ENCODE data around the gene SMYD3.

Gene SMYD3

GRCh38 chr1:246157516-246157915 lies 349.6 kb downstream of the SMYD3 start:
- H3K9me3 Mint-ChIP-seq: no peaks in the 10 kb centered on the region
- no peaks in the 10 kb centered on the region for H3K4me1 Mint-ChIP-seq
- no peaks in the 10 kb centered on the region for H3K27me3 Mint-ChIP-seq
- H3K36me3 Mint-ChIP-seq: no peaks in the 10 kb centered on the region
- no peak overlapping the region for H3K27ac Mint-ChIP-seq
- DNase-seq: no peak
- CTCF ChIA-PET: interaction anchor here (1.3 kb wide), 1 partner anchor 24 kb away, joined by 4 read pairs; no protein-coding TSS in a partner anchor
- no peak overlapping the region for H3K4me3 Mint-ChIP-seq

GRCh38 chr1:246156847-246157246 lies 350.2 kb downstream of the SMYD3 start:
- Mint-ChIP-seq H3K4me3 (no peak overlapping the region), H3K27me3 (no peaks in the 10 kb centered on the region), H3K4me1 (no peaks in the 10 kb centered on the region), H3K27ac (no peak overlapping the region), H3K9me3 (no peaks in the 10 kb centered on the region), H3K36me3 (no peaks in the 10 kb centered on the region)
- CTCF ChIA-PET: interaction anchor here (1.3 kb wide), 1 partner anchor 23 kb away, joined by 4 read pairs; no protein-coding TSS in a partner anchor
- DNase-seq: no peak

- no peaks in the 10 kb centered on the region for H3K9me3 Mint-ChIP-seq
- CTCF ChIA-PET: no interaction called here
- no peak overlapping the region for H3K4me3 Mint-ChIP-seq
- no peaks in the 10 kb centered on the region for H3K27me3 Mint-ChIP-seq
- peaks cover 2% of the 10 kb centered on the region for H3K36me3 Mint-ChIP-seq
- H3K27ac Mint-ChIP-seq: no peak overlapping the region
- no peaks in the 10 kb centered on the region for H3K4me1 Mint-ChIP-seq
- DNase-seq: no peak
Observed at GRCh38 chr1:246155923-246156322, 351.2 kb downstream of the SMYD3 start.

- H3K36me3 Mint-ChIP-seq: peaks cover 2% of the 10 kb centered on the region
- CTCF ChIA-PET: no interaction called here
- no peak for DNase-seq
- no peak overlapping the region for H3K27ac Mint-ChIP-seq
- peaks cover under 1% of the 10 kb centered on the region for H3K9me3 Mint-ChIP-seq
- H3K4me3 Mint-ChIP-seq: no peak overlapping the region
- H3K27me3 Mint-ChIP-seq: no peaks in the 10 kb centered on the region
- H3K4me1 Mint-ChIP-seq: no peaks in the 10 kb centered on the region
Observed at GRCh38 chr1:246153796-246154212, 353.3 kb downstream of the SMYD3 start.

- no peak for DNase-seq
- Mint-ChIP-seq H3K4me1 (no peaks in the 10 kb centered on the region), H3K36me3 (peaks cover 2% of the 10 kb centered on the region), H3K4me3 (no peak overlapping the region), H3K27ac (no peak overlapping the region), H3K9me3 (peaks cover 5% of the 10 kb centered on the region), H3K27me3 (no peaks in the 10 kb centered on the region)
- CTCF ChIA-PET: no interaction called here
Observed at GRCh38 chr1:246152986-246153431, 354.1 kb downstream of the SMYD3 start.

GRCh38 chr1:246151796-246152434 lies 355.2 kb downstream of the SMYD3 start:
- peaks cover 2% of the 10 kb centered on the region for H3K36me3 Mint-ChIP-seq
- CTCF ChIA-PET: interaction anchor here (0.6 kb wide), 1 partner anchor 1398 kb away, joined by 3 read pairs; no protein-coding TSS in a partner anchor
- H3K27me3 Mint-ChIP-seq: no peaks in the 10 kb centered on the region
- no peak for DNase-seq
- peaks cover 5% of the 10 kb centered on the region for H3K9me3 Mint-ChIP-seq
- no peak overlapping the region for H3K27ac Mint-ChIP-seq
- no peaks in the 10 kb centered on the region for H3K4me1 Mint-ChIP-seq
- no peak overlapping the region for H3K4me3 Mint-ChIP-seq

- no peak overlapping the region for H3K4me3 Mint-ChIP-seq
- DNase-seq: no peak
- H3K27me3 Mint-ChIP-seq: no peaks in the 10 kb centered on the region
- H3K36me3 Mint-ChIP-seq: peaks cover 5% of the 10 kb centered on the region
- H3K27ac Mint-ChIP-seq: no peak overlapping the region
- CTCF ChIA-PET: no interaction called here
- H3K4me1 Mint-ChIP-seq: no peaks in the 10 kb centered on the region
- peaks cover 8% of the 10 kb centered on the region for H3K9me3 Mint-ChIP-seq
Observed at GRCh38 chr1:246149543-246149942, 357.5 kb downstream of the SMYD3 start.

GRCh38 chr1:246147524-246148461 lies 359.3 kb downstream of the SMYD3 start:
- no peak for DNase-seq
- Mint-ChIP-seq H3K9me3 (peaks cover 8% of the 10 kb centered on the region), H3K27ac (no peak overlapping the region), H3K4me1 (no peaks in the 10 kb centered on the region), H3K4me3 (no peak overlapping the region), H3K36me3 (peaks cover 5% of the 10 kb centered on the region), H3K27me3 (no peaks in the 10 kb centered on the region)
- CTCF ChIA-PET: no interaction called here

- CTCF ChIA-PET: no interaction called here
- Mint-ChIP-seq H3K27ac (no peak overlapping the region), H3K4me3 (no peak overlapping the region), H3K36me3 (peaks cover 5% of the 10 kb centered on the region), H3K27me3 (no peaks in the 10 kb centered on the region), H3K4me1 (no peaks in the 10 kb centered on the region), H3K9me3 (peaks cover 8% of the 10 kb centered on the region)
- DNase-seq: no peak
Observed at GRCh38 chr1:246146804-246147523, 360.1 kb downstream of the SMYD3 start.

- Mint-ChIP-seq H3K27ac (no peak overlapping the region), H3K27me3 (no peaks in the 10 kb centered on the region), H3K4me3 (no peak overlapping the region), H3K36me3 (peaks cover 3% of the 10 kb centered on the region), H3K9me3 (peaks cover 8% of the 10 kb centered on the region), H3K4me1 (no peaks in the 10 kb centered on the region)
- no peak for DNase-seq
- CTCF ChIA-PET: no interaction called here
Observed at GRCh38 chr1:246145900-246146299, 361.2 kb downstream of the SMYD3 start.

- DNase-seq: no peak
- Mint-ChIP-seq H3K9me3 (peaks cover 8% of the 10 kb centered on the region), H3K4me3 (no peak overlapping the region), H3K27ac (no peak overlapping the region), H3K4me1 (no peaks in the 10 kb centered on the region), H3K27me3 (no peaks in the 10 kb centered on the region), H3K36me3 (peaks cover 3% of the 10 kb centered on the region)
- CTCF ChIA-PET: no interaction called here
Observed at GRCh38 chr1:246144931-246145330, 362.1 kb downstream of the SMYD3 start.

- no peak for DNase-seq
- Mint-ChIP-seq H3K9me3 (peaks cover 3% of the 10 kb centered on the region), H3K27ac (no peak overlapping the region), H3K36me3 (peaks cover 3% of the 10 kb centered on the region), H3K4me1 (no peaks in the 10 kb centered on the region), H3K27me3 (no peaks in the 10 kb centered on the region), H3K4me3 (no peak overlapping the region)
- CTCF ChIA-PET: no interaction called here
Observed at GRCh38 chr1:246142320-246142893, 364.7 kb downstream of the SMYD3 start.

GRCh38 chr1:246141306-246141705 lies 365.8 kb downstream of the SMYD3 start:
- Mint-ChIP-seq H3K36me3 (peaks cover 3% of the 10 kb centered on the region), H3K27ac (no peak overlapping the region), H3K4me1 (no peaks in the 10 kb centered on the region), H3K4me3 (no peak overlapping the region), H3K9me3 (peaks cover under 1% of the 10 kb centered on the region), H3K27me3 (no peaks in the 10 kb centered on the region)
- DNase-seq: no peak
- CTCF ChIA-PET: interaction anchor here (0.5 kb wide), 1 partner anchor 544 kb away, joined by 4 read pairs; no protein-coding TSS in a partner anchor

- Mint-ChIP-seq H3K4me1 (no peaks in the 10 kb centered on the region), H3K4me3 (no peak overlapping the region), H3K9me3 (no peaks in the 10 kb centered on the region), H3K27ac (no peak overlapping the region), H3K27me3 (no peaks in the 10 kb centered on the region), H3K36me3 (no peaks in the 10 kb centered on the region)
- CTCF ChIA-PET: no interaction called here
- no peak for DNase-seq
Observed at GRCh38 chr1:246139745-246140182, 367.3 kb downstream of the SMYD3 start.

Data from activated naive CD4-positive, alpha-beta T cell treated with anti-CD3 and anti-CD28 coated beads, Interleukin-2, amount 10 ng/mL, durations not matched to agents 7 days and 5 days (primary cell).